Cardiac fibroblast (primary cell): ENCODE results near the gene TSPAN15.

Experiments used
- DNase-seq, 2 donors: peaks; one replicate each; pipeline versions ENCODE4 v3.0.0 to v3.0.0-alpha.2; 2010; ENCODE audit warnings: low read depth in 2 of 2
- H3K4me3 ChIP-seq, 2 donors: replicated peaks in 1 of 2; 1 replicate in 1 of 2; 2 replicates in 1 of 2; pipeline ENCODE4 v1.5.1; 2011; ENCODE audit warnings: low read depth in 2 of 2, low read length in 2 of 2, mild to moderate bottlenecking in 2 of 2, moderate library complexity in 1 of 2
- CTCF ChIP-seq: IDR thresholded peaks from one replicate; pipeline ENCODE4 v1.5.1; 2011; ENCODE audit warnings: low read depth, mild to moderate bottlenecking, low read length, inconsistent platforms

TSPAN15 gene

GRCh38 chr10:69422676-69423075 lies 28.6 kb upstream of the TSPAN15 start:
- DNase-seq: no peak
- TF ChIP-seq CTCF: no peak
- no peak overlapping the region for H3K4me3 ChIP-seq

GRCh38 chr10:69425041-69425440 lies 26.2 kb upstream of the TSPAN15 start:
- no peak for TF ChIP-seq CTCF
- no peak overlapping the region for H3K4me3 ChIP-seq
- no peak for DNase-seq

GRCh38 chr10:69425511-69426298 lies 25.6 kb upstream of the TSPAN15 start:
- no peak for TF ChIP-seq CTCF
- H3K4me3 ChIP-seq: no peak overlapping the region
- DNase-seq: no peak

- no peak overlapping the region for H3K4me3 ChIP-seq
- DNase-seq: no peak
- TF ChIP-seq CTCF: no peak
Observed at GRCh38 chr10:69426376-69426727, 24.9 kb upstream of the TSPAN15 start.

- DNase-seq: no peak
- TF ChIP-seq CTCF: no peak
- H3K4me3 ChIP-seq: no peak overlapping the region
Observed at GRCh38 chr10:69428165-69428564, 23.1 kb upstream of the TSPAN15 start.

GRCh38 chr10:69434169-69434568 lies 17.1 kb upstream of the TSPAN15 start:
- DNase-seq: peak; percentile 29 to 53
- no peak for TF ChIP-seq CTCF

GRCh38 chr10:69434926-69435325 lies 16.3 kb upstream of the TSPAN15 start:
- no peak for DNase-seq
- TF ChIP-seq CTCF: no peak
- H3K4me3 ChIP-seq: no peak overlapping the region

More at GRCh38 chr10:69434169-69434568, 17.1 kb upstream of the TSPAN15 start:
- H3K4me3 ChIP-seq: no peak overlapping the region
